Measurements from ENCODE around the gene DDX41. TPM values are rescaled to one million over a fixed set of nuclear protein-coding genes. Genes with fewer than 3 reads are reported as not detected.

Gene DDX41
- total RNA-seq, 1 experiment from 2014 or later: 136 TPM

DNA sequence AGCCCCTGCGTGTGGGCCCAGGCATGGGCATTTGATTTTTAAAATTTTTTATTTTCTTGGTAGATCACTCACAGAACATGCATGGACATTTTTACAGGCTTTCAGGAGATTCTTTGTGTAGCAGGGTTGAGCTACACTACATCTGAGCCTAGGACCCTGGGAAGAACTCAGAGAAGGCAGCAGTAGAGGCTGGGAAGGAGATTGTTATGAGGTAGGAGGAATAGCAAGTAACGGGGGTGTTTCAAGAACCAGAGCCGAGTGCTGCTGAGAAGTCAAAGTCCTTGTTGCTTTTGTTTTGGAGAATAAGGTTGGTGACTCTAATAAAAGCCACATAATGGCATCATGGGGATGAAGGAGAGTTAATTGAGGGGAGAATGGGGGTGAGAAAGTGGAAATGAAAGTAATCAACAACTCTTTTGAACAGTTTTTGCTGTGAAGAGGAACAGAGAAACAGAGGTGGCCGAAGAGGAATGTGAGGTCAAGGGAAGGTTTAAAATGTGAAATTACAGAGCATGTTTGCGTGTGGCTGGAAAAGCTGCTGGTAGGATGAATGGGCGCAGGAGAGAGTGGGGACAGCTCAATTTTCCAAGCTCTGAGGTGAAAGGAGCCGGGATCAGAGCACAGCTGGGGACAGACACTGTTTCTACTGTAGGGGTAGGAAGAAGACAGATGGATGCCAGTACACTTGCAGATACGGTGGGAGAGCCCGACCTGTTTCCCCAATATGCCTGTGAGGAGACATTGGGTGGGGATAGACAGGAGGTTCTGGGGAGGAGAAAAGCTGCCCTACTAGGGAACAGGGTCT is 14.7 kb downstream of the DDX41 start:
- POLR2A ChIA-PET: interaction anchor here (1.2 to 1.5 kb wide), 2 partner anchors 9 to 11 kb away, joined by 4 to 5 read pairs; no protein-coding TSS in a partner anchor
- DNase-seq (ENCODE audit: low spot score) (no peak), ATAC-seq (no peak)
- CTCF ChIA-PET: interaction anchor here (0.5 to 3.8 kb wide), 32 partner anchors 8 to 687 kb away, joined by 3 to 53 read pairs (median 7); partner anchors contain the start of genes DDX41, DOK3 and GRK6
- Mint-ChIP-seq H3K36me3 (peaks cover 2% of the 10 kb centered on the region), H3K27ac (no peak overlapping the region; the same call in 1 of the 2 replicates), H3K4me1 (peaks cover 16% of the 10 kb centered on the region), H3K27me3 (ENCODE audit: low read depth) (peaks cover 31% of the 10 kb centered on the region), H3K9me3 (no peaks in the 10 kb centered on the region), H3K4me3 (no peak overlapping the region)
- no peak for TF ChIP-seq HMGA2 (CRISPR knock-in tag; IDR thresholded peaks at IDR 0.05)
- TF ChIP-seq, protein P1, sequence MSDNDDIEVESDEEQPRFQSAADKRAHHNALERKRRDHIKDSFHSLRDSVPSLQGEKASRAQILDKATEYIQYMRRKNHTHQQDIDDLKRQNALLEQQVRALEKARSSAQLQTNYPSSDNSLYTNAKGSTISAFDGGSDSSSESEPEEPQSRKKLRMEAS (CRISPR knock-in tag; IDR thresholded peaks at IDR 0.05): no peak
- TF ChIP-seq CBFB (CRISPR knock-in tag; IDR thresholded peaks at IDR 0.05; ENCODE audit: low read depth): no peak
- TF ChIP-seq, protein P2, sequence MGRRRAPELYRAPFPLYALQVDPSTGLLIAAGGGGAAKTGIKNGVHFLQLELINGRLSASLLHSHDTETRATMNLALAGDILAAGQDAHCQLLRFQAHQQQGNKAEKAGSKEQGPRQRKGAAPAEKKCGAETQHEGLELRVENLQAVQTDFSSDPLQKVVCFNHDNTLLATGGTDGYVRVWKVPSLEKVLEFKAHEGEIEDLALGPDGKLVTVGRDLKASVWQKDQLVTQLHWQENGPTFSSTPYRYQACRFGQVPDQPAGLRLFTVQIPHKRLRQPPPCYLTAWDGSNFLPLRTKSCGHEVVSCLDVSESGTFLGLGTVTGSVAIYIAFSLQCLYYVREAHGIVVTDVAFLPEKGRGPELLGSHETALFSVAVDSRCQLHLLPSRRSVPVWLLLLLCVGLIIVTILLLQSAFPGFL (CRISPR knock-in tag; IDR thresholded peaks at IDR 0.05; ENCODE audit: borderline replicate concordance): no peak
- no peak for TF ChIP-seq ZNF671 (CRISPR knock-in tag; IDR thresholded peaks at IDR 0.05)
- no peak for TF ChIP-seq RORB (CRISPR knock-in tag; IDR thresholded peaks at IDR 0.05)
- TF ChIP-seq, protein P3, sequence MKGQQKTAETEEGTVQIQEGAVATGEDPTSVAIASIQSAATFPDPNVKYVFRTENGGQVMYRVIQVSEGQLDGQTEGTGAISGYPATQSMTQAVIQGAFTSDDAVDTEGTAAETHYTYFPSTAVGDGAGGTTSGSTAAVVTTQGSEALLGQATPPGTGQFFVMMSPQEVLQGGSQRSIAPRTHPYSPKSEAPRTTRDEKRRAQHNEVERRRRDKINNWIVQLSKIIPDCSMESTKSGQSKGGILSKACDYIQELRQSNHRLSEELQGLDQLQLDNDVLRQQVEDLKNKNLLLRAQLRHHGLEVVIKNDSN (CRISPR knock-in tag; IDR thresholded peaks at IDR 0.05): no peak
- no peak for TF ChIP-seq ZNF317 (CRISPR knock-in tag; IDR thresholded peaks at IDR 0.05; ENCODE audit: borderline replicate concordance, low read depth)
- TF ChIP-seq, protein P4, sequence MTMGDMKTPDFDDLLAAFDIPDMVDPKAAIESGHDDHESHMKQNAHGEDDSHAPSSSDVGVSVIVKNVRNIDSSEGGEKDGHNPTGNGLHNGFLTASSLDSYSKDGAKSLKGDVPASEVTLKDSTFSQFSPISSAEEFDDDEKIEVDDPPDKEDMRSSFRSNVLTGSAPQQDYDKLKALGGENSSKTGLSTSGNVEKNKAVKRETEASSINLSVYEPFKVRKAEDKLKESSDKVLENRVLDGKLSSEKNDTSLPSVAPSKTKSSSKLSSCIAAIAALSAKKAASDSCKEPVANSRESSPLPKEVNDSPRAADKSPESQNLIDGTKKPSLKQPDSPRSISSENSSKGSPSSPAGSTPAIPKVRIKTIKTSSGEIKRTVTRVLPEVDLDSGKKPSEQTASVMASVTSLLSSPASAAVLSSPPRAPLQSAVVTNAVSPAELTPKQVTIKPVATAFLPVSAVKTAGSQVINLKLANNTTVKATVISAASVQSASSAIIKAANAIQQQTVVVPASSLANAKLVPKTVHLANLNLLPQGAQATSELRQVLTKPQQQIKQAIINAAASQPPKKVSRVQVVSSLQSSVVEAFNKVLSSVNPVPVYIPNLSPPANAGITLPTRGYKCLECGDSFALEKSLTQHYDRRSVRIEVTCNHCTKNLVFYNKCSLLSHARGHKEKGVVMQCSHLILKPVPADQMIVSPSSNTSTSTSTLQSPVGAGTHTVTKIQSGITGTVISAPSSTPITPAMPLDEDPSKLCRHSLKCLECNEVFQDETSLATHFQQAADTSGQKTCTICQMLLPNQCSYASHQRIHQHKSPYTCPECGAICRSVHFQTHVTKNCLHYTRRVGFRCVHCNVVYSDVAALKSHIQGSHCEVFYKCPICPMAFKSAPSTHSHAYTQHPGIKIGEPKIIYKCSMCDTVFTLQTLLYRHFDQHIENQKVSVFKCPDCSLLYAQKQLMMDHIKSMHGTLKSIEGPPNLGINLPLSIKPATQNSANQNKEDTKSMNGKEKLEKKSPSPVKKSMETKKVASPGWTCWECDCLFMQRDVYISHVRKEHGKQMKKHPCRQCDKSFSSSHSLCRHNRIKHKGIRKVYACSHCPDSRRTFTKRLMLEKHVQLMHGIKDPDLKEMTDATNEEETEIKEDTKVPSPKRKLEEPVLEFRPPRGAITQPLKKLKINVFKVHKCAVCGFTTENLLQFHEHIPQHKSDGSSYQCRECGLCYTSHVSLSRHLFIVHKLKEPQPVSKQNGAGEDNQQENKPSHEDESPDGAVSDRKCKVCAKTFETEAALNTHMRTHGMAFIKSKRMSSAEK (CRISPR knock-in tag; IDR thresholded peaks at IDR 0.05; ENCODE audit: borderline replicate concordance): no peak
- no peak for TF ChIP-seq ZNF416 (CRISPR knock-in tag; IDR thresholded peaks at IDR 0.05)
- TF ChIP-seq TCF7 (CRISPR knock-in tag; IDR thresholded peaks at IDR 0.05; ENCODE audit: low read depth): no peak
- TF ChIP-seq, protein P5, sequence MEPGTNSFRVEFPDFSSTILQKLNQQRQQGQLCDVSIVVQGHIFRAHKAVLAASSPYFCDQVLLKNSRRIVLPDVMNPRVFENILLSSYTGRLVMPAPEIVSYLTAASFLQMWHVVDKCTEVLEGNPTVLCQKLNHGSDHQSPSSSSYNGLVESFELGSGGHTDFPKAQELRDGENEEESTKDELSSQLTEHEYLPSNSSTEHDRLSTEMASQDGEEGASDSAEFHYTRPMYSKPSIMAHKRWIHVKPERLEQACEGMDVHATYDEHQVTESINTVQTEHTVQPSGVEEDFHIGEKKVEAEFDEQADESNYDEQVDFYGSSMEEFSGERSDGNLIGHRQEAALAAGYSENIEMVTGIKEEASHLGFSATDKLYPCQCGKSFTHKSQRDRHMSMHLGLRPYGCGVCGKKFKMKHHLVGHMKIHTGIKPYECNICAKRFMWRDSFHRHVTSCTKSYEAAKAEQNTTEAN (CRISPR knock-in tag; IDR thresholded peaks at IDR 0.05): no peak

DNA sequence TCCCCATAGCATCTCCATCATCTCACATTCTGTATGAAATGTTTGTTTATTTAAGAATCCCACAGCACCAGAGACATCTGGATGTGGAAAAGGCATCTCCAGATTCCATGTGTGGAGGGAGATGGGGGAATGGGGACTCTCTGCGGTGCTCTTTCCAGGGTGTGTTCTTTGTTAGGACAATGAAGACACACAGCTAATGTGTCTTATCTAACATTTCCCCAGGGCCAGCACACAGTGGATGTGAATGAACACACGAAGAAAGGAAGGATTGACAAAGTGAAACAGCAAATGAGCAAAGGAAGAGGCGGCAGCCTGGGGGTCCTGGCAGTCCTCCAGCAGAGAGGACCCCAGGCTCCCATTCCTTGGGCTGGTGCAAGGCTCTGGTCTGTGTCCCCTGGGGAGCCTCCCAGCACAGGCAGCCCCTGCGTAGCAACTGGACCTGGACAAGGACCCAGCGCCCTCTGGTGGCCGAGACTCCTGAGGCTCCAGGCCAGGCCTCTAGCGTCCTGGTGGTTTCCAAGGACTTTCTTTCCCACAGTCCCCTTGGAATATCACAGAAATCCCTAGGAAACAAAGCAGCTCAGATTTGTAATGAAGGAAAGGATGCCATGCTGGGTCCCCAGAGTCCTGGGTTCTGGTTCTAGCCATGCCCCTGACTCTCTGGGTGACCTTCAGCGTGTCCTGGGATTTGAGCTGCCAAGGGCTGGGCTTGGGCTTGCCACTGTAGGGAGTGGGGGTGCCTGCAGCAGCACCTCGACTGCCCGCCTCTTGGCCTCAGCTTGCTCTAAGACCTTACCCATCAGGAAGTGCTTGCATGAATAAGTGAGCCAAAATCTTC is 15.9 kb downstream of the DDX41 start:
- H3K9me3 Mint-ChIP-seq: no peaks in the 10 kb centered on the region
- no peak overlapping the region for H3K27ac Mint-ChIP-seq
- ATAC-seq: peak; percentile 31
- peaks cover 21% of the 10 kb centered on the region for H3K4me1 Mint-ChIP-seq
- DNase-seq (ENCODE audit: low spot score): peak; percentile 98
- H3K27me3 Mint-ChIP-seq (ENCODE audit: low read depth): peaks cover 31% of the 10 kb centered on the region
- no peak overlapping the region for H3K4me3 Mint-ChIP-seq
- POLR2A ChIA-PET: interaction anchor here (0.7 to 1.5 kb wide), 3 partner anchors 8 to 9 kb away, joined by 3 to 5 read pairs (median 4); no protein-coding TSS in a partner anchor
- H3K36me3 Mint-ChIP-seq: no peaks in the 10 kb centered on the region
- CTCF ChIA-PET: interaction anchor here (0.5 to 3.8 kb wide), 38 partner anchors 9 to 672 kb away, joined by 3 to 53 read pairs (median 6); partner anchors contain the start of genes DDX41, DOK3, GRK6 and TMED9
- no peak for TF ChIP-seq MXD4 (CRISPR knock-in tag; IDR thresholded peaks at IDR 0.05; ENCODE audit: borderline replicate concordance)
- TF ChIP-seq ZNF423 (CRISPR knock-in tag; IDR thresholded peaks at IDR 0.05): 0 out of 2 replicates have a peak, but pooled peaks have one; percentile 63
- TF ChIP-seq, protein P6, sequence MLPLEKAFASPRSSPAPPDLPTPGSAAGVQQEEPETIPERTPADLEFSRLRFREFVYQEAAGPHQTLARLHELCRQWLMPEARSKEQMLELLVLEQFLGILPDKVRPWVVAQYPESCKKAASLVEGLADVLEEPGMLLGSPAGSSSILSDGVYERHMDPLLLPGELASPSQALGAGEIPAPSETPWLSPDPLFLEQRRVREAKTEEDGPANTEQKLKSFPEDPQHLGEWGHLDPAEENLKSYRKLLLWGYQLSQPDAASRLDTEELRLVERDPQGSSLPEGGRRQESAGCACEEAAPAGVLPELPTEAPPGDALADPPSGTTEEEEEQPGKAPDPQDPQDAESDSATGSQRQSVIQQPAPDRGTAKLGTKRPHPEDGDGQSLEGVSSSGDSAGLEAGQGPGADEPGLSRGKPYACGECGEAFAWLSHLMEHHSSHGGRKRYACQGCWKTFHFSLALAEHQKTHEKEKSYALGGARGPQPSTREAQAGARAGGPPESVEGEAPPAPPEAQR (CRISPR knock-in tag; IDR thresholded peaks at IDR 0.05): no peak
- TF ChIP-seq SP1 (CRISPR knock-in tag; conservative IDR thresholded peaks at IDR 0.05): 0 out of 2 replicates have a peak, but pooled peaks have one; percentile 21
- 0 out of 2 replicates have a peak, but pooled peaks have one; percentile 26 for TF ChIP-seq CREM (CRISPR knock-in tag; IDR thresholded peaks at IDR 0.05)
- TF ChIP-seq MYBL2 (CRISPR knock-in tag; IDR thresholded peaks at IDR 0.05): no peak
- TF ChIP-seq, protein P7, sequence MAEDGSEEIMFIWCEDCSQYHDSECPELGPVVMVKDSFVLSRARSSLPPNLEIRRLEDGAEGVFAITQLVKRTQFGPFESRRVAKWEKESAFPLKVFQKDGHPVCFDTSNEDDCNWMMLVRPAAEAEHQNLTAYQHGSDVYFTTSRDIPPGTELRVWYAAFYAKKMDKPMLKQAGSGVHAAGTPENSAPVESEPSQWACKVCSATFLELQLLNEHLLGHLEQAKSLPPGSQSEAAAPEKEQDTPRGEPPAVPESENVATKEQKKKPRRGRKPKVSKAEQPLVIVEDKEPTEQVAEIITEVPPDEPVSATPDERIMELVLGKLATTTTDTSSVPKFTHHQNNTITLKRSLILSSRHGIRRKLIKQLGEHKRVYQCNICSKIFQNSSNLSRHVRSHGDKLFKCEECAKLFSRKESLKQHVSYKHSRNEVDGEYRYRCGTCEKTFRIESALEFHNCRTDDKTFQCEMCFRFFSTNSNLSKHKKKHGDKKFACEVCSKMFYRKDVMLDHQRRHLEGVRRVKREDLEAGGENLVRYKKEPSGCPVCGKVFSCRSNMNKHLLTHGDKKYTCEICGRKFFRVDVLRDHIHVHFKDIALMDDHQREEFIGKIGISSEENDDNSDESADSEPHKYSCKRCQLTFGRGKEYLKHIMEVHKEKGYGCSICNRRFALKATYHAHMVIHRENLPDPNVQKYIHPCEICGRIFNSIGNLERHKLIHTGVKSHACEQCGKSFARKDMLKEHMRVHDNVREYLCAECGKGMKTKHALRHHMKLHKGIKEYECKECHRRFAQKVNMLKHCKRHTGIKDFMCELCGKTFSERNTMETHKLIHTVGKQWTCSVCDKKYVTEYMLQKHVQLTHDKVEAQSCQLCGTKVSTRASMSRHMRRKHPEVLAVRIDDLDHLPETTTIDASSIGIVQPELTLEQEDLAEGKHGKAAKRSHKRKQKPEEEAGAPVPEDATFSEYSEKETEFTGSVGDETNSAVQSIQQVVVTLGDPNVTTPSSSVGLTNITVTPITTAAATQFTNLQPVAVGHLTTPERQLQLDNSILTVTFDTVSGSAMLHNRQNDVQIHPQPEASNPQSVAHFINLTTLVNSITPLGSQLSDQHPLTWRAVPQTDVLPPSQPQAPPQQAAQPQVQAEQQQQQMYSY (CRISPR knock-in tag; IDR thresholded peaks at IDR 0.05): no peak

All from WTC11 (cell line).